Left ventricle myocardium inferior (tissue), 1 donor: ENCODE results near the gene SUGCT. TPM values are rescaled to one million over a fixed set of nuclear protein-coding genes. Genes with fewer than 3 reads are reported as not detected.

Source experiments
- DNase-seq: peaks from one replicate; pipeline ENCODE4 v3.0.0-alpha.2; 2020
- H3K27ac ChIP-seq: fragments of 200-600 bp; replicated peaks from 2 replicates; pipeline ENCODE4 v1.8.0; 2021
- H3K27me3 ChIP-seq: fragments of 200-600 bp; 2 replicates; pipeline ENCODE4 v1.8.0; 2021; ENCODE audit warnings: low read depth
- H3K36me3 ChIP-seq: fragments of 200-600 bp; 2 replicates; pipeline ENCODE4 v1.8.0; 2021
- H3K4me1 ChIP-seq: fragments of 200-600 bp; 2 replicates; pipeline ENCODE4 v1.8.0; 2021
- H3K4me3 ChIP-seq: fragments of 200-600 bp; 2 replicates; pipeline ENCODE4 v1.8.0; 2021; ENCODE audit warnings: mild to moderate bottlenecking, moderate library complexity
- H3K9me3 ChIP-seq: fragments of 200-600 bp; replicated peaks from 2 replicates; pipeline ENCODE4 v1.8.0; 2021
- intact Hi-C: fragments of 100-400 bp; cut with micrococcal nuclease; formaldehyde crosslinking; loops from one replicate; pipeline ENCODE4 v1.11.0; 2022
- total RNA-seq: library from RNA; stranded (reverse); fragmentation: NEBNext Ultra II Directional; extraction: Animal tissue kit (Norgen Biotek cat#: 25700); gene quantifications from one replicate; pipeline ENCODE4 v1.2.1, GENCODE V29; 2021
- TF ChIP-seq, protein P1 (sequence below): fragments of 200-600 bp; IDR thresholded peaks from 2 replicates; pipeline ENCODE4 v1.8.0; 2021; ENCODE audit warnings: antibody characterized with exemption, mild to moderate bottlenecking, borderline replicate concordance
- donor health status: DM: no; HTN: yes; CAD: no; lungs with severe emphysema.

SUGCT gene
- total RNA-seq, 1 donor from 2014 or later: 5.0 TPM

GRCh38 chr7:40711706-40712105 is 576.9 kb downstream of the SUGCT start:
- Histone ChIP-seq H3K27ac (no peak overlapping the region), H3K9me3 (no peaks in the 10 kb centered on the region), H3K4me3 (no peak overlapping the region), H3K4me1 (peaks cover 32% of the 10 kb centered on the region), H3K36me3 (no peaks in the 10 kb centered on the region), H3K27me3 (no peaks in the 10 kb centered on the region)
- TF ChIP-seq, protein P1, sequence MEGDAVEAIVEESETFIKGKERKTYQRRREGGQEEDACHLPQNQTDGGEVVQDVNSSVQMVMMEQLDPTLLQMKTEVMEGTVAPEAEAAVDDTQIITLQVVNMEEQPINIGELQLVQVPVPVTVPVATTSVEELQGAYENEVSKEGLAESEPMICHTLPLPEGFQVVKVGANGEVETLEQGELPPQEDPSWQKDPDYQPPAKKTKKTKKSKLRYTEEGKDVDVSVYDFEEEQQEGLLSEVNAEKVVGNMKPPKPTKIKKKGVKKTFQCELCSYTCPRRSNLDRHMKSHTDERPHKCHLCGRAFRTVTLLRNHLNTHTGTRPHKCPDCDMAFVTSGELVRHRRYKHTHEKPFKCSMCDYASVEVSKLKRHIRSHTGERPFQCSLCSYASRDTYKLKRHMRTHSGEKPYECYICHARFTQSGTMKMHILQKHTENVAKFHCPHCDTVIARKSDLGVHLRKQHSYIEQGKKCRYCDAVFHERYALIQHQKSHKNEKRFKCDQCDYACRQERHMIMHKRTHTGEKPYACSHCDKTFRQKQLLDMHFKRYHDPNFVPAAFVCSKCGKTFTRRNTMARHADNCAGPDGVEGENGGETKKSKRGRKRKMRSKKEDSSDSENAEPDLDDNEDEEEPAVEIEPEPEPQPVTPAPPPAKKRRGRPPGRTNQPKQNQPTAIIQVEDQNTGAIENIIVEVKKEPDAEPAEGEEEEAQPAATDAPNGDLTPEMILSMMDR: no peak
- intact Hi-C loops: no loop called here
- DNase-seq: no peak

DNA sequence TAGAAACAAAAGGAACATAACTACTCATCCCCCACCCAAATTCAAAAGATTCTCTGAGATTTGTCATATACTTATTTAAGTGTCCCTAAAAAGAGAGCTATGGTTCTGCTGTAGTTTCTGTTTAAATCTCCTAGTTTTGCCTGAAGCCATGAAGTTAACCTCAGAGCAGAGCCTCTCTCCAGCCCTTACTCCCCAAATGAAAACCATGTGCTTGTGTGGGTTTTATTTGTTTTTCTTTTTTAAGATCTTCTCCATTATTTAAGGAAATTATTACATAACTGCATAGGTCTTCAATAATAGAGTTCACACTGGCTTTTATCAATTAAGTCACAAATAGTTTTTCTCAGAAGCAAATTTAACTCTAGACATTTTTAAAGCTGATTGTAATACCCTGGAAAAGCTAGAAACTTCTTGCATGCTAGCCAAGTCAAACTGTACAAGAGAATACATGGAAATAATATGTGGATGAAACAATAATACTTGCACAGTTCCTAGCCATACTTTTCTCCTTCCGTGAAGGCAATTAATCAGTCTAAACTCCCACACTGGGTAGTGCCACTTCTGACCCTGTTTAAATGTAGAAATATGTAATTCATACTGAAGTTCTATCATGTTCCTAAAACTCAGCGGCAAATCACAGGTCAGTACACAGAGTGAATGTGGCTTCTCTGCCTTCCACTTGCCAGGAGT is 579.7 kb downstream of the SUGCT start:
- H3K4me1 ChIP-seq: peaks cover 42% of the 10 kb centered on the region
- intact Hi-C loops: no loop called here
- no peaks in the 10 kb centered on the region for H3K27me3 ChIP-seq
- H3K27ac ChIP-seq: peak overlapping the region; percentile 2
- no peak for DNase-seq
- H3K36me3 ChIP-seq: no peaks in the 10 kb centered on the region
- no peaks in the 10 kb centered on the region for H3K9me3 ChIP-seq
- TF ChIP-seq, protein P1: no peak
- H3K4me3 ChIP-seq: no peak overlapping the region

- TF ChIP-seq, protein P1: no peak
- Histone ChIP-seq H3K36me3 (no peaks in the 10 kb centered on the region), H3K9me3 (no peaks in the 10 kb centered on the region), H3K27ac (peak overlapping the region; percentile 2), H3K27me3 (no peaks in the 10 kb centered on the region), H3K4me1 (peaks cover 42% of the 10 kb centered on the region), H3K4me3 (no peak overlapping the region)
- intact Hi-C loops: no loop called here
- DNase-seq: no peak
These were observed 580.2 kb downstream of the SUGCT start for GRCh38 chr7:40715053-40715430.

GRCh38 chr7:40716052-40716451 is 581.2 kb downstream of the SUGCT start:
- TF ChIP-seq, protein P1: no peak

GRCh38 chr7:40717242-40717641 is 582.4 kb downstream of the SUGCT start:
- peak; percentile 72 for DNase-seq
- TF ChIP-seq, protein P1: no peak
- peak overlapping the region; percentile 40 for H3K4me3 ChIP-seq
- H3K9me3 ChIP-seq: no peaks in the 10 kb centered on the region
- no peaks in the 10 kb centered on the region for H3K36me3 ChIP-seq
- peak overlapping the region; percentile 66 for H3K27ac ChIP-seq
- intact Hi-C loops: no loop called here
- H3K4me1 ChIP-seq: peaks cover 51% of the 10 kb centered on the region
- no peaks in the 10 kb centered on the region for H3K27me3 ChIP-seq

More at GRCh38 chr7:40716052-40716451, 581.2 kb downstream of the SUGCT start:
- no peak for DNase-seq
- no peaks in the 10 kb centered on the region for H3K9me3 ChIP-seq
- H3K4me1 ChIP-seq: peaks cover 46% of the 10 kb centered on the region
- no peaks in the 10 kb centered on the region for H3K36me3 ChIP-seq
- peak overlapping the region; percentile 66 for H3K27ac ChIP-seq
- intact Hi-C loops: no loop called here
- H3K27me3 ChIP-seq: no peaks in the 10 kb centered on the region
- no peak overlapping the region for H3K4me3 ChIP-seq
